Measurements from ENCODE around the gene PRAMEF27.
"Not testable (repeated sequence)": the region's sequence is repeated elsewhere in the genome, so short reads cannot be mapped to it uniquely, and the experiment has no call there.

PRAMEF27 gene

GRCh38 chr1:13056475-13056874 lies at the start of gene PRAMEF27:
PRAMEF27 (minus strand) TSS chr1:13056575; CDS start chr1:13053659, 2,916 bp downstream.
- not testable (repeated sequence) for H3K4me3 ChIP-seq (ENCODE audit: low read depth, low read length)

- not testable (repeated sequence) for H3K4me3 ChIP-seq (ENCODE audit: low read depth, low read length)
Measured at GRCh38 chr1:13070474-13070873, 14.1 kb upstream of the PRAMEF27 start, which contains the start of gene PRAMEF25. PRAMEF25 (plus strand) TSS chr1:13070774; CDS start chr1:13073694, 2,920 bp downstream.

- not testable (repeated sequence) for H3K4me3 ChIP-seq (ENCODE audit: low read depth, low read length)
Measured at GRCh38 chr1:13019846-13020245, 36.5 kb downstream of the PRAMEF27 start.

DNA sequence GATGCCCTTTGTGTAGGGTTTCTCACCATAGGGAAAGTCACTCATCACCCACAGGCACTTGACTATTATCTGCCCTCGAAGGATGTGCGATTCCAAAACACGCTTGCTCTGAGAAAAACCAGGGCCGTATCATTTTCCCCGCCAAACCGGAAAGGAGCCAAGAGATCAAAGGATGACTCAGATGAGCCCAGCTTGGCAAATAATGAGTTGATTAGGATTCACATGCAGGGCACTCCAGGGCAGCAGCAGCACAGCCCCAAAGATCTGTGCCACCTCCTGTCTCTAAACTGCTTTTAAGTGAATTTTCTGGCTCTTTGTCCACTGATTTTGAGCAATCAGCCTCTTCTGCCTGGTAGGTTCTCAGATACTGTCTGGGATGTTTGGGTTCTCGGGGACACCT lies 44.4 kb downstream of the PRAMEF27 start:
- H3K4me3 ChIP-seq (ENCODE audit: low read depth, low read length), result not testable (repeated sequence)

DNA sequence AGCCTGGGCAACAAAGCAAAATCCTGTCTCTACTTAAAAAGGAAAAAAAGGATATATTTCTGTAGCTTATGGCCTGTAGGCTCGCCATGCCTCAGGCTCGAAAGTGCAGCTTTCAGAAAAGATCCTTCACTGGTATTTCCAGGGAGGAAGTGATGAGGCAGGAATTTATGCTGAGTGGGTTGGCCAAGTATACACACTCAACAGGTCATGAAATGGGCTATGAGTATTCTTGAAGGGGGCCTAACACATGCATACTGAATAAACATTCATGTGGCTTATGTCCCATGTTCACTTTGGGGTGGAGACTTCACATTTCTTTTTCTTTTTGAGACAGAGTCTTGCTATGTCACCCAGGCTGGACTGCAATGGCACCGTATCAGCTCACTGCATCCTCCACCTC lies 47.0 kb downstream of the PRAMEF27 start:
- not testable (repeated sequence) for H3K4me3 ChIP-seq (ENCODE audit: low read depth, low read length)

GRCh38 chr1:13005732-13006131 lies 50.6 kb downstream of the PRAMEF27 start:
- not testable (repeated sequence) for H3K4me3 ChIP-seq (ENCODE audit: low read depth, low read length)
